HEK293 (cell line): ENCODE results near the gene OR52E6.

Experiments used
- CTCF ChIA-PET: fragments of 350-600 bp; formaldehyde crosslinking; extraction: SDS; loops from one replicate; lab custom pipeline; 2021; ENCODE audit warnings: antibody characterized with exemption; lab: Yijun Ruan, JAX
- POLR2A ChIA-PET: fragments of 300-600 bp; formaldehyde crosslinking; extraction: SDS; loops from one replicate; lab custom pipeline; 2020; ENCODE audit warnings: antibody characterized with exemption, inconsistent platforms; lab: Yijun Ruan, JAX
- H3K27ac ChIP-seq: fragments of 200-500 bp; sonication (Bioruptor generic); 2 replicates; pipeline ENCODE4 v1.5.1; 2014; ENCODE audit warnings: low read depth, low read length, control low read depth, inconsistent platforms; ENCODE audit errors: extremely low read depth
- H3K36me3 ChIP-seq, 2 experiments: fragments of 200-500 bp in 1 of 2; sonication (Bioruptor generic) in 1 of 2; 1 replicate in 1 of 2; 2 replicates in 1 of 2; pipeline ENCODE4 v1.5.1; 2014 to 2017; ENCODE audit warnings: inconsistent platforms in 2 of 2, low read length in 2 of 2; ENCODE audit not compliant: control insufficient read depth in 2 of 2, insufficient read depth in 1 of 2
- H3K4me1 ChIP-seq: fragments of 200-500 bp; sonication (Bioruptor generic); 2 replicates; pipeline ENCODE4 v1.5.1; 2014; ENCODE audit warnings: mild to moderate bottlenecking, low read length, inconsistent platforms; ENCODE audit not compliant: control insufficient read depth, insufficient read depth
- H3K4me3 ChIP-seq: 2 replicates; pipeline ENCODE4 v1.5.1; 2011; ENCODE audit warnings: low read depth, mild to moderate bottlenecking, control low read depth, low read length, moderate library complexity
- H3K9me3 ChIP-seq: fragments of 200-500 bp; sonication (Bioruptor generic); 2 replicates; pipeline ENCODE4 v1.5.1; 2014; ENCODE audit warnings: low read depth, low read length, inconsistent platforms; ENCODE audit not compliant: control insufficient read depth, insufficient read depth
- BCL6B ChIP-seq: fragments of 450-650 bp; formaldehyde crosslinking; IDR thresholded peaks from 2 replicates; pipeline ENCODE4 v1.5.1; 2017; ENCODE audit warnings: missing biosample characterization, missing genetic modification characterization
- KLF7 ChIP-seq: fragments of 450-650 bp; formaldehyde crosslinking; IDR thresholded peaks from 2 replicates; pipeline ENCODE4 v1.5.1; 2016; ENCODE audit warnings: missing biosample characterization, missing genetic modification characterization, borderline replicate concordance
- MZF1 ChIP-seq: fragments of 450-650 bp; formaldehyde crosslinking; IDR thresholded peaks from 2 replicates; pipeline ENCODE4 v1.5.1; 2017; ENCODE audit warnings: missing biosample characterization, missing genetic modification characterization, borderline replicate concordance
- OSR2 ChIP-seq: fragments of 450-650 bp; formaldehyde crosslinking; IDR thresholded peaks from 2 replicates; pipeline ENCODE4 v1.5.1; 2016; ENCODE audit warnings: missing biosample characterization, missing genetic modification characterization
- SCRT2 ChIP-seq: fragments of 450-650 bp; formaldehyde crosslinking; IDR thresholded peaks from 2 replicates; pipeline ENCODE4 v1.5.1; 2016; ENCODE audit warnings: missing biosample characterization, missing genetic modification characterization
- TRIM28 ChIP-seq: IDR thresholded peaks from 2 replicates; pipeline ENCODE4 v1.6.1; 2011; ENCODE audit warnings: low read length, control low read depth, borderline replicate concordance
- ZBTB48 ChIP-seq: fragments of 450-650 bp; formaldehyde crosslinking; IDR thresholded peaks from 2 replicates; pipeline ENCODE4 v1.5.1; 2016; ENCODE audit warnings: missing biosample characterization, missing genetic modification characterization
- ZBTB49 ChIP-seq: fragments of 450-650 bp; formaldehyde crosslinking; IDR thresholded peaks from 2 replicates; pipeline ENCODE4 v1.5.1; 2016; ENCODE audit warnings: missing biosample characterization, missing genetic modification characterization, low read depth
- ZFP69B ChIP-seq: fragments of 450-650 bp; formaldehyde crosslinking; IDR thresholded peaks from 2 replicates; pipeline ENCODE4 v1.5.1; 2016; ENCODE audit warnings: missing biosample characterization, missing genetic modification characterization
- ZNF174 ChIP-seq: fragments of 450-650 bp; formaldehyde crosslinking; IDR thresholded peaks from 2 replicates; pipeline ENCODE4 v1.5.0; 2017; ENCODE audit warnings: missing biosample characterization, mild to moderate bottlenecking, missing genetic modification characterization
- ZNF214 ChIP-seq: fragments of 450-650 bp; formaldehyde crosslinking; IDR thresholded peaks from 2 replicates; pipeline ENCODE4 v1.5.1; 2017; ENCODE audit warnings: missing biosample characterization, mild to moderate bottlenecking, missing genetic modification characterization, borderline replicate concordance
- ZNF302 ChIP-seq: fragments of 450-650 bp; formaldehyde crosslinking; IDR thresholded peaks from 2 replicates; pipeline ENCODE4 v1.5.1; 2016; ENCODE audit warnings: missing biosample characterization, missing genetic modification characterization, low read depth
- ZNF335 ChIP-seq: fragments of 450-650 bp; formaldehyde crosslinking; conservative IDR thresholded peaks from 2 replicates; pipeline ENCODE4 v1.5.1; 2016; ENCODE audit warnings: missing biosample characterization, missing genetic modification characterization
- ZNF350 ChIP-seq: fragments of 450-650 bp; formaldehyde crosslinking; IDR thresholded peaks from 2 replicates; pipeline ENCODE4 v1.5.0; 2017; ENCODE audit warnings: missing biosample characterization, mild to moderate bottlenecking, missing genetic modification characterization
- ZNF394 ChIP-seq: fragments of 450-650 bp; formaldehyde crosslinking; IDR thresholded peaks from 2 replicates; pipeline ENCODE4 v1.5.1; 2016; ENCODE audit warnings: missing biosample characterization, missing genetic modification characterization, mild to moderate bottlenecking, moderate library complexity, borderline replicate concordance
- ZNF398 ChIP-seq: fragments of 450-650 bp; formaldehyde crosslinking; IDR thresholded peaks from 2 replicates; pipeline ENCODE4 v1.5.1; 2017; ENCODE audit warnings: missing biosample characterization, missing genetic modification characterization
- ZNF501 ChIP-seq: fragments of 450-650 bp; formaldehyde crosslinking; IDR thresholded peaks from 2 replicates; pipeline ENCODE4 v1.5.1; 2016; ENCODE audit warnings: missing biosample characterization, missing genetic modification characterization
- ZNF555 ChIP-seq: fragments of 450-650 bp; formaldehyde crosslinking; conservative IDR thresholded peaks from 2 replicates; pipeline ENCODE4 v1.5.1; 2017; ENCODE audit warnings: missing biosample characterization, mild to moderate bottlenecking, missing genetic modification characterization, inconsistent platforms
- ZNF561 ChIP-seq: fragments of 450-650 bp; IDR thresholded peaks from 2 replicates; pipeline ENCODE4 v1.5.1; 2018; ENCODE audit warnings: missing biosample characterization, missing genetic modification characterization, borderline replicate concordance
- ZNF585B ChIP-seq: fragments of 450-650 bp; formaldehyde crosslinking; IDR thresholded peaks from 2 replicates; pipeline ENCODE4 v1.5.1; 2016; ENCODE audit warnings: missing biosample characterization, missing genetic modification characterization
- ZNF600 ChIP-seq: fragments of 450-650 bp; formaldehyde crosslinking; IDR thresholded peaks from 2 replicates; pipeline ENCODE4 v1.5.1; 2016; ENCODE audit warnings: missing biosample characterization, missing genetic modification characterization
- ZNF704 ChIP-seq: fragments of 450-650 bp; formaldehyde crosslinking; IDR thresholded peaks from 2 replicates; pipeline ENCODE4 v1.5.1; 2016; ENCODE audit warnings: missing biosample characterization, missing genetic modification characterization
- TF ChIP-seq, protein P1 (sequence below): fragments of 450-650 bp; formaldehyde crosslinking; IDR thresholded peaks from 2 replicates; pipeline ENCODE4 v1.5.1; 2016; ENCODE audit warnings: missing biosample characterization, missing genetic modification characterization
- TF ChIP-seq, protein P2 (sequence below): fragments of 450-650 bp; formaldehyde crosslinking; IDR thresholded peaks from 2 replicates; pipeline ENCODE4 v1.5.1; 2016; ENCODE audit warnings: missing biosample characterization, missing genetic modification characterization
- TF ChIP-seq, protein P3 (sequence below): fragments of 450-650 bp; formaldehyde crosslinking; IDR thresholded peaks from 2 replicates; pipeline ENCODE4 v1.5.1; 2017; ENCODE audit warnings: missing biosample characterization, mild to moderate bottlenecking, missing genetic modification characterization, moderate library complexity

Gene OR52E6

DNA sequence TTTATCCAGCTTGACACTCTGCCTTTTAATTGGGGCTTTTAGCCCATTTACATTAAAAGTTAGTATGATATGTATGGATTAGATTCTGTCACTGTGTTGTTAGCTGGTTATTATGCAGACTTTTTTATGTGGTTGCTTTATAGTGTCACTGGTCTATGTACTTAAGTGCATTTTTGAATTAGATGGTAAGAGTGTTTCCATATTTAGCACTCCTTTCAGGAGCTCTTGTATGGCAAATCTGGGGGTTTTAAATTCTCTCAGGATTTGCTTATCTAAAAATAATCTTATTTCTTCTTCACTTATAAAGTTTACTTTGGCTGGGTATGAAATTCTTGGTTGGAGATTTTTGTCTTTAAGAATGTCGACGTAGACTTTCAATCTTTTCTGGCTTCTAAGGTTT, 4.0 kb downstream of the OR52E6 start:
- H3K4me3 ChIP-seq, result no peak overlapping the region
- CTCF ChIA-PET, result no interaction called here
- TF ChIP-seq ZNF174 (tag by site-specific recombination), result no peak
- TF ChIP-seq, protein P1, sequence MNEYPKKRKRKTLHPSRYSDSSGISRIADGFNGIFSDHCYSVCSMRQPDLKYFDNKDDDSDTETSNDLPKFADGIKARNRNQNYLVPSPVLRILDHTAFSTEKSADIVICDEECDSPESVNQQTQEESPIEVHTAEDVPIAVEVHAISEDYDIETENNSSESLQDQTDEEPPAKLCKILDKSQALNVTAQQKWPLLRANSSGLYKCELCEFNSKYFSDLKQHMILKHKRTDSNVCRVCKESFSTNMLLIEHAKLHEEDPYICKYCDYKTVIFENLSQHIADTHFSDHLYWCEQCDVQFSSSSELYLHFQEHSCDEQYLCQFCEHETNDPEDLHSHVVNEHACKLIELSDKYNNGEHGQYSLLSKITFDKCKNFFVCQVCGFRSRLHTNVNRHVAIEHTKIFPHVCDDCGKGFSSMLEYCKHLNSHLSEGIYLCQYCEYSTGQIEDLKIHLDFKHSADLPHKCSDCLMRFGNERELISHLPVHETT (tag by site-specific recombination), result no peak
- no peak for TF ChIP-seq ZNF585B (tag by site-specific recombination)
- no peak for TF ChIP-seq MZF1 (tag by site-specific recombination)
- TF ChIP-seq ZNF350 (tag by site-specific recombination), result no peak
- no peak for TF ChIP-seq ZBTB48 (tag by site-specific recombination)
- TF ChIP-seq ZNF600 (tag by site-specific recombination), result no peak
- no peak for TF ChIP-seq ZNF214 (tag by site-specific recombination)
- no peak for TF ChIP-seq ZNF394 (tag by site-specific recombination)
- no peak for TF ChIP-seq KLF7 (tag by site-specific recombination)
- TF ChIP-seq ZNF561, result no peak
- no peak for TF ChIP-seq BCL6B (tag by site-specific recombination)
- no peak for TF ChIP-seq ZNF335
- POLR2A ChIA-PET, result no interaction called here
- H3K27ac ChIP-seq, result no peak overlapping the region
- no peaks in the 10 kb centered on the region for H3K36me3 ChIP-seq
- H3K4me1 ChIP-seq, result no peaks in the 10 kb centered on the region
- H3K9me3 ChIP-seq, result no peaks in the 10 kb centered on the region

GRCh38 chr11:5833446-5833845, 8.3 kb downstream of the OR52E6 start:
- H3K9me3 ChIP-seq, result no peaks in the 10 kb centered on the region
- no peak overlapping the region for H3K4me3 ChIP-seq
- H3K4me1 ChIP-seq, result no peaks in the 10 kb centered on the region
- ChIA-PET POLR2A (no interaction called here), CTCF (no interaction called here)
- H3K27ac ChIP-seq, result no peak overlapping the region
- H3K36me3 ChIP-seq, result no peaks in the 10 kb centered on the region
- TF ChIP-seq, protein P2, sequence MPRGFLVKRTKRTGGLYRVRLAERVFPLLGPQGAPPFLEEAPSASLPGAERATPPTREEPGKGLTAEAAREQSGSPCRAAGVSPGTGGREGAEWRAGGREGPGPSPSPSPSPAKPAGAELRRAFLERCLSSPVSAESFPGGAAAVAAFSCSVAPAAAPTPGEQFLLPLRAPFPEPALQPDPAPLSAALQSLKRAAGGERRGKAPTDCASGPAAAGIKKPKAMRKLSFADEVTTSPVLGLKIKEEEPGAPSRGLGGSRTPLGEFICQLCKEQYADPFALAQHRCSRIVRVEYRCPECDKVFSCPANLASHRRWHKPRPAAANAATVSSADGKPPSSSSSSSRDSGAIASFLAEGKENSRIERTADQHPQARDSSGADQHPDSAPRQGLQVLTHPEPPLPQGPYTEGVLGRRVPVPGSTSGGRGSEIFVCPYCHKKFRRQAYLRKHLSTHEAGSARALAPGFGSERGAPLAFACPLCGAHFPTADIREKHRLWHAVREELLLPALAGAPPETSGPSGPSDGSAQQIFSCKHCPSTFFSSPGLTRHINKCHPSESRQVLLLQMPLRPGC (tag by site-specific recombination), result no peak
- TF ChIP-seq SCRT2 (no peak), ZNF555 (tag by site-specific recombination) (no peak), ZFP69B (no peak), ZNF302 (tag by site-specific recombination) (no peak), ZNF585B (tag by site-specific recombination) (no peak), ZNF501 (tag by site-specific recombination) (no peak), ZBTB49 (tag by site-specific recombination) (no peak), TRIM28 (no peak), ZNF704 (tag by site-specific recombination) (no peak), OSR2 (tag by site-specific recombination) (no peak), ZNF398 (tag by site-specific recombination) (no peak)
- TF ChIP-seq, protein P3, sequence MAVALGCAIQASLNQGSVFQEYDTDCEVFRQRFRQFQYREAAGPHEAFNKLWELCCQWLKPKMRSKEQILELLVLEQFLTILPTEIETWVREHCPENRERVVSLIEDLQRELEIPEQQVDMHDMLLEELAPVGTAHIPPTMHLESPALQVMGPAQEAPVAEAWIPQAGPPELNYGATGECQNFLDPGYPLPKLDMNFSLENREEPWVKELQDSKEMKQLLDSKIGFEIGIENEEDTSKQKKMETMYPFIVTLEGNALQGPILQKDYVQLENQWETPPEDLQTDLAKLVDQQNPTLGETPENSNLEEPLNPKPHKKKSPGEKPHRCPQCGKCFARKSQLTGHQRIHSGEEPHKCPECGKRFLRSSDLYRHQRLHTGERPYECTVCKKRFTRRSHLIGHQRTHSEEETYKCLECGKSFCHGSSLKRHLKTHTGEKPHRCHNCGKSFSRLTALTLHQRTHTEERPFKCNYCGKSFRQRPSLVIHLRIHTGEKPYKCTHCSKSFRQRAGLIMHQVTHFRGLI (tag by site-specific recombination), result no peak
